NT2/D1 (cell line): ENCODE results near the gene FAM133A.

Source experiments
- SUZ12 ChIP-seq: IDR thresholded peaks from 2 replicates; pipeline ENCODE4 v1.6.1; 2011; ENCODE audit not compliant: insufficient read length, insufficient read depth; ENCODE audit errors: extremely low read depth
- YY1 ChIP-seq: IDR thresholded peaks from 2 replicates; pipeline ENCODE4 v1.6.1; 2011; ENCODE audit not compliant: insufficient read length, insufficient read depth
- ZNF274 ChIP-seq: IDR thresholded peaks from 2 replicates; pipeline ENCODE4 v1.6.1; 2011; ENCODE audit warnings: mild to moderate bottlenecking, low read depth, low read length

DNA sequence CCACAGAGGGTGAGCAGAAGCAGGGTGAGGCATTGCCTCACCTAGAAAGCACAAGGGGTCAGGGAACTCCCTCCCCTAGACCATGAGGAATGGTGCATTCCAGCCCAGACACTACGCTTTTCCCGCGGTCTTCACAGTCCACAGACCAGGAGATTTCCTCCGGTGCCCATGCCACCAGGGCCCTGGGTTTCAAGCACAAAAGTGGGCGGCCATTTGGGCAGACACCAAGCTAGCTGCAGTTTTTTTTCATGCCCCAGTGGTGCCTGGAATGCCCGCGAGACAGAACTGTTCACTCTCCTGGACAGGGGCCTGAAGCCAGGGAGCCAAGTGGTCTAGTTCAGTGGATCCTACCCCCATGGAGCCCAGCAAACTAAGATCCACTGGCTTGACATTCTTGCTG, 13.4 kb upstream of the FAM133A start:
- TF ChIP-seq SUZ12 (no peak), ZNF274 (no peak), YY1 (no peak)
